HCT116 (cell line): Measurements from ENCODE around the gene PKD2L1.

Experiments used
- CTCF ChIP-seq, 3 experiments: fragments of 200-600 bp in 1 of 3; sonication (generic) in 1 of 3; IDR thresholded peaks in 2 of 3; conservative IDR thresholded peaks in 1 of 3; 2 replicates each; pipeline ENCODE4 v1.5.1; 2012 to 2017; ENCODE audit warnings: low read depth in 2 of 3, low read length in 2 of 3, antibody characterized with exemption in 1 of 3, borderline replicate concordance in 1 of 3, control low read depth in 1 of 3, mild to moderate bottlenecking in 1 of 3, mixed read lengths in 1 of 3, mixed run types in 1 of 3, moderate library complexity in 1 of 3; ENCODE audit not compliant: insufficient read depth in 1 of 3
- EZH2 ChIP-seq: fragments of 200-600 bp; sonication (generic); IDR thresholded peaks from 2 replicates; pipeline ENCODE4 v1.6.1; 2017; ENCODE audit warnings: antibody characterized with exemption, mixed run types
- EZH2phosphoT487 ChIP-seq: fragments of 200-600 bp; IDR thresholded peaks from 2 replicates; pipeline ENCODE4 v1.6.1; 2018; ENCODE audit warnings: antibody characterized with exemption, borderline replicate concordance
- JUND ChIP-seq: IDR thresholded peaks from 2 replicates; pipeline ENCODE4 v1.6.1; 2012
- POLR2A ChIP-seq: IDR thresholded peaks from 2 replicates; pipeline ENCODE4 v1.7.0; 2011; ENCODE audit warnings: borderline replicate concordance; ENCODE audit not compliant: insufficient read depth, insufficient read length; ENCODE audit errors: extremely low read depth
- POLR2AphosphoS5 ChIP-seq: IDR thresholded peaks from 2 replicates; pipeline ENCODE4 v1.6.1; 2011; ENCODE audit warnings: mild to moderate bottlenecking, low read depth, low read length, moderate library complexity
- RAD21 ChIP-seq: IDR thresholded peaks from 2 replicates; pipeline ENCODE4 v1.6.1; 2012; ENCODE audit warnings: low read depth, mild to moderate bottlenecking
- REST ChIP-seq: IDR thresholded peaks from 2 replicates; pipeline ENCODE4 v1.6.1; 2012; ENCODE audit warnings: low read depth
- SIN3A ChIP-seq: IDR thresholded peaks from 2 replicates; pipeline ENCODE4 v1.6.1; 2012; ENCODE audit warnings: low read depth
- TCF7L2 ChIP-seq: IDR thresholded peaks from 2 replicates; pipeline ENCODE4 v1.7.0; 2011; ENCODE audit warnings: borderline replicate concordance, inconsistent platforms; ENCODE audit not compliant: insufficient read depth, insufficient read length; ENCODE audit errors: extremely low read depth
- YY1 ChIP-seq: IDR thresholded peaks from 2 replicates; pipeline ENCODE4 v1.6.1; 2011; ENCODE audit warnings: low read length, low read depth, moderate library complexity, mild to moderate bottlenecking; ENCODE audit not compliant: insufficient replicate concordance; ENCODE audit errors: extremely low read depth
- ZNF274 ChIP-seq: fragments of 200-500 bp; sonication (Bioruptor generic); IDR thresholded peaks from 2 replicates; pipeline ENCODE4 v1.6.1; 2014; ENCODE audit warnings: mild to moderate bottlenecking, low read depth, low read length, inconsistent platforms

GRCh38 chr10:100238429-100238828 lies 91.6 kb downstream of the PKD2L1 start:
- no peak for TF ChIP-seq CTCF (IDR thresholded peaks at IDR 0.05 in 2 of 3, conservative IDR thresholded peaks at IDR 0.05 in 1 of 3; ENCODE audit: borderline replicate concordance in 1 of 3, insufficient read depth in 1 of 3, low read depth in 2 of 3, low read length in 2 of 3)
- TF ChIP-seq POLR2A = no peak
- no peak for TF ChIP-seq EZH2
- TF ChIP-seq POLR2AphosphoS5 = no peak
- TF ChIP-seq ZNF274 = no peak
- TF ChIP-seq RAD21 = no peak
- no peak for TF ChIP-seq TCF7L2
- no peak for TF ChIP-seq EZH2phosphoT487
- TF ChIP-seq YY1 = no peak
- TF ChIP-seq SIN3A = no peak
- no peak for TF ChIP-seq REST
- TF ChIP-seq JUND = no peak
